Adrenal gland (tissue), 12 donors: ENCODE data around the gene WNT5A. TPM values are rescaled to one million over a fixed set of nuclear protein-coding genes. Genes with fewer than 3 reads are reported as not detected.

Experiments
- DNase-seq, 7 donors: peaks; one replicate each; pipeline ENCODE4 v3.0.0-alpha.2; 2019 to 2020
- H3K27ac ChIP-seq, 5 donors: fragments of 200-600 bp; sonication (generic) in 4 of 5; 1 replicate in 3 of 5; 2 replicates in 2 of 5; pipeline versions ENCODE4 v1.5.1 to v1.8.0; 2016 to 2020; ENCODE audit warnings: mild to moderate bottlenecking in 1 of 5
- H3K27me3 ChIP-seq: fragments of 200-600 bp; 2 replicates; pipeline ENCODE4 v1.8.0; 2021
- H3K36me3 ChIP-seq, 2 donors: fragments of 200-600 bp; replicated peaks in 1 of 2; 1 replicate in 1 of 2; 2 replicates in 1 of 2; pipeline versions ENCODE4 v1.5.1 to v1.8.0; 2018 to 2022
- H3K4me1 ChIP-seq, 2 donors: fragments of 200-600 bp; replicated peaks in 1 of 2; 1 replicate in 1 of 2; 2 replicates in 1 of 2; pipeline versions ENCODE4 v1.5.1 to v1.8.0; 2018 to 2021
- H3K4me3 ChIP-seq, 4 donors: fragments of 200-600 bp; sonication (generic) in 3 of 4; one replicate each; pipeline ENCODE4 v1.5.1; 2016 to 2018
- H3K9me3 ChIP-seq, 3 donors: fragments of 200-600 bp; sonication (generic) in 1 of 3; replicated peaks in 1 of 3; 1 replicate in 2 of 3; 2 replicates in 1 of 3; pipeline versions ENCODE4 v1.5.1 to v1.8.0; 2016 to 2021
- POLR2A ChIP-seq, 2 donors: fragments of 450-650 bp; IDR thresholded peaks; one replicate each; pipeline ENCODE4 v1.6.1; 2017; ENCODE audit warnings: antibody characterized with exemption in 2 of 2, mild to moderate bottlenecking in 2 of 2, moderate library complexity in 1 of 2
- WGBS, 4 donors: extraction: QIAGEN DNeasy Blood & Tissue Kit in 2 of 4; methylation state at CpG; one replicate each; pipeline versions ENCODE4 v1.1.5 to v1.1.7; 2013 to 2017; 5-methylcytosine and 5-hydroxymethylcytosine counted together
- intact Hi-C, 2 donors: fragments of 100-400 bp; cut with DNase I; formaldehyde crosslinking; loops; one replicate each; pipeline versions ENCODE4 v1.14.1 to v1.15.0; 2022 to 2023
- polyA plus RNA-seq, 3 donors: library from polyadenylated mRNA; stranded (reverse); fragments of 200-250 nt in 2 of 3; fragments of 350-450 nt in 1 of 3; fragmentation: Illumina TruSeq in 1 of 3; extraction: RNeasy Lipid Tissue Mini Kit (QIAGEN cat#74804) in 1 of 3; gene quantifications; one replicate each; pipeline ENCODE4 v1.2.3, GENCODE V29; 2013 to 2014
- total RNA-seq, 9 donors: library from RNA; depleted of rRNA in 4 of 9; stranded (reverse); fragments of >200 nt in 4 of 9; fragments of 120-200 nt in 1 of 9; fragmentation: NEBNext Ultra II Directional in 1 of 9; extraction: Animal tissue kit (Norgen Biotek cat#: 25700) in 1 of 9; gene quantifications; one replicate each; pipeline versions ENCODE4 v1.1.0 to v1.2.4, GENCODE V29; 2013 to 2023
- TF ChIP-seq, protein P1 (sequence below), 6 experiments: fragments of 450-650 bp in 4 of 6; fragments of 200-600 bp in 2 of 6; sonication (generic) in 1 of 6; IDR thresholded peaks; 1 replicate in 5 of 6; 2 replicates in 1 of 6; pipeline versions ENCODE4 v1.5.1 to v1.8.0; 2016 to 2021; ENCODE audit warnings: antibody characterized with exemption in 6 of 6, mild to moderate bottlenecking in 2 of 6, moderate library complexity in 1 of 6
- donor health status: healthy with polysubstance abuse.
- donor health status: Bipolar disorder and iron deficiency.
- donor health status: DM: yes; HTN: yes; CAD: no.
- donor health status: DM: no; HTN: no; CAD: no.
- donor health status: DM: no; HTN: no; CAD: no.
- donor health status: DM: yes; HTN: yes; CAD: no.

Gene WNT5A
- total and polyA plus RNA-seq, 12 donors = 0.54 to 16.2 (median 2.9) TPM

DNA sequence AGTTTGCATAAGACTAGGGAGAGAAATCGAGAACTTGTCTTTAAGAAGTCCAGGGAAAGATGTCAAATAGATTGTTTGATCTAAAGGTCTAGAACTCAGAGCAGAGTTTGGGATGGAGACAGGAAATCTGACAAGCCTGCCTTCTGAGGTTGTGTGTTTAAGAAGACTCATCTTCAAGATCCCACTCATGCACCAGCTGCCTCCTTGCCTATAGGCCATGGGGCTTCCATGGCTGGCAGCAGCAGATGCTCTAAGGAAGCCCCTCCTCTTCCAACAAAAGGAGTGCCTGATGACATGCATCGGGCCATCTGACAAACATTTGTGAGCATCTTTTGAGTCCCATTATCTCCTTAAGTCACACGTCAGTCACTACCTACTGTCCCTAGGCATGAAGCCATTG is 47.4 kb downstream of the WNT5A start:
- H3K36me3 ChIP-seq = no peaks in the 10 kb centered on the region
- H3K4me1 ChIP-seq = no peaks in the 10 kb centered on the region
- H3K27me3 ChIP-seq = no peaks in the 10 kb centered on the region
- WGBS, 4 donors = 81 to 91% (median 87%) methylated on average over 3 of the region's 3 CpGs
- intact Hi-C loops = no loop called here
- TF ChIP-seq, protein P1, sequence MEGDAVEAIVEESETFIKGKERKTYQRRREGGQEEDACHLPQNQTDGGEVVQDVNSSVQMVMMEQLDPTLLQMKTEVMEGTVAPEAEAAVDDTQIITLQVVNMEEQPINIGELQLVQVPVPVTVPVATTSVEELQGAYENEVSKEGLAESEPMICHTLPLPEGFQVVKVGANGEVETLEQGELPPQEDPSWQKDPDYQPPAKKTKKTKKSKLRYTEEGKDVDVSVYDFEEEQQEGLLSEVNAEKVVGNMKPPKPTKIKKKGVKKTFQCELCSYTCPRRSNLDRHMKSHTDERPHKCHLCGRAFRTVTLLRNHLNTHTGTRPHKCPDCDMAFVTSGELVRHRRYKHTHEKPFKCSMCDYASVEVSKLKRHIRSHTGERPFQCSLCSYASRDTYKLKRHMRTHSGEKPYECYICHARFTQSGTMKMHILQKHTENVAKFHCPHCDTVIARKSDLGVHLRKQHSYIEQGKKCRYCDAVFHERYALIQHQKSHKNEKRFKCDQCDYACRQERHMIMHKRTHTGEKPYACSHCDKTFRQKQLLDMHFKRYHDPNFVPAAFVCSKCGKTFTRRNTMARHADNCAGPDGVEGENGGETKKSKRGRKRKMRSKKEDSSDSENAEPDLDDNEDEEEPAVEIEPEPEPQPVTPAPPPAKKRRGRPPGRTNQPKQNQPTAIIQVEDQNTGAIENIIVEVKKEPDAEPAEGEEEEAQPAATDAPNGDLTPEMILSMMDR (IDR thresholded peaks at IDR 0.05) = no peak
- TF ChIP-seq POLR2A (IDR thresholded peaks at IDR 0.05) = no peak
- no peak for DNase-seq
- H3K9me3 ChIP-seq = no peaks in the 10 kb centered on the region
- no peak overlapping the region for H3K27ac ChIP-seq
- no peak overlapping the region for H3K4me3 ChIP-seq

DNA sequence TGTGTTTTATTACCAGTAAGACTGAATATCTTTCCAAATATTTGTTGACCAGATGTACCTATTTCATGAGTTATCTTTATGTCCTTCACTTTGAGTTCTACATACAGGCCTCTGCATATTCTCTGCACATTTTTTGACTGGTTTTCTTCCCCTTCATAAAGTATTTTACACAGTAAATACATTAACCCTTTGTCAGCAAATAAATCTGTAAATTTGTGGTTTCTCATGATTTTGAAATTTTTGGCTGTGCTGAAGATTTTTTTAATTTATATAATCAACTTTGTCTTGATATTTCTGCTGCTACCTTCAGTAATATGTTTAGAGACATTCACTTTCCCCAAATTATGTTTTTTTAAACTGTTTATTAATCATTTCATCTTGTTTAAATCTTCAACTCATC is 50.5 kb downstream of the WNT5A start:
- no peaks in the 10 kb centered on the region for H3K36me3 ChIP-seq
- H3K27ac ChIP-seq = no peak overlapping the region
- intact Hi-C loops = no loop called here
- H3K9me3 ChIP-seq = no peaks in the 10 kb centered on the region
- TF ChIP-seq, protein P1 (IDR thresholded peaks at IDR 0.05) = no peak
- TF ChIP-seq POLR2A (IDR thresholded peaks at IDR 0.05) = no peak
- DNase-seq = no peak
- H3K4me1 ChIP-seq = no peaks in the 10 kb centered on the region
- no peak overlapping the region for H3K4me3 ChIP-seq
- H3K27me3 ChIP-seq = no peaks in the 10 kb centered on the region

DNA sequence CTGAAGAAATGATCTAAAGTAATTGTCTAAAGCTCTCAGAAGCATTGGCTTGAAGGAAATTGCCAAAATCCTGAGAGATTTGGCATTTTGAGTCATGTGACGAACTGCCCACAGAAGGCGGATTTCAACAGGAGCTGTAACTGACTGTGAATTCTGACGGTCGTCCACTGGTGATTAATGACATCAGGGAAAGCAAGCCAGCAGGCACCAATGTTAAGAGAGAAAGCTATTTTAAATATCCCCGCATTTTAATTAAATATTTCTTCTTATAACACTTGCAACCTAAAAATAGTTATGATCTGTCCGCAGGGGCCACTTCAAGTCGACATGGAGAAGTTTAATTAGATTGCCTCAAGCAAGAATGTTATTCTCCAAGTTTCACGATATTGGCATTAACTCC is 51.6 kb downstream of the WNT5A start:
- no peaks in the 10 kb centered on the region for H3K9me3 ChIP-seq
- WGBS, 4 donors = 51 to 64% (median 60%) methylated on average over 8 of the region's 8 CpGs
- no peaks in the 10 kb centered on the region for H3K36me3 ChIP-seq
- intact Hi-C loops = no loop called here
- TF ChIP-seq, protein P1 (IDR thresholded peaks at IDR 0.05) = no peak
- no peak for TF ChIP-seq POLR2A (IDR thresholded peaks at IDR 0.05)
- no peak for DNase-seq
- no peaks in the 10 kb centered on the region for H3K4me1 ChIP-seq
- no peak overlapping the region for H3K4me3 ChIP-seq
- H3K27me3 ChIP-seq = no peaks in the 10 kb centered on the region
- no peak overlapping the region for H3K27ac ChIP-seq

DNA sequence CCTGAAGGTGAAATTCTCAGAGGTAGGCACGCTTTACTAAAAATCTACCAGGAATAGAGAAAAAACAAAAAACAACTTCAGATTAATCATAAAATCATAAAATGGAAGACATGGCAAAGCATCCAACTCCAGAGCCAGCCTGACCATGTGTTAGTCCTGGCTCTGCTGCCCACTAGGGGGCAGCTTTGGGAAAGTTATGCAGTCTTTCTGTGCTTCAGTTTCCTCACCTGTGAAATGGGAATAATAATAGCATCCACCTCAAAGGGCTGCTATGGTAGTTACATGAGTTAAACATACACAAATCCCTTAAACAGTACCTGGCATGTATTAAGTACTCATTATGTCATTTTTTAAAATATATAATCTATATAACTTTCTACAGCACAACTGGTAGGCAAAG is 52.3 kb downstream of the WNT5A start:
- no peaks in the 10 kb centered on the region for H3K9me3 ChIP-seq
- peaks cover 4% of the 10 kb centered on the region for H3K27me3 ChIP-seq
- no peaks in the 10 kb centered on the region for H3K36me3 ChIP-seq
- H3K4me1 ChIP-seq = no peaks in the 10 kb centered on the region
- WGBS, 4 donors = 49 to 97% (median 74%) methylated on average over 1 of the region's 1 CpG
- no peak overlapping the region for H3K27ac ChIP-seq
- intact Hi-C loops = no loop called here
- TF ChIP-seq POLR2A (IDR thresholded peaks at IDR 0.05) = no peak
- TF ChIP-seq, protein P1 (IDR thresholded peaks at IDR 0.05) = peak; percentile 19 to 42 (median 33)
- H3K4me3 ChIP-seq = no peak overlapping the region
- DNase-seq = peak in 3 of 7 donors; percentile 12 to 26 (median 13)
